ENCODE results near the gene GSN. TPM values are rescaled to one million over a fixed set of nuclear protein-coding genes. Genes with fewer than 3 reads are reported as not detected.
A peak's percentile ranks its signal among the peaks of the same experiment; 100 is the strongest.

GSN gene
- polyA plus RNA-seq, 3 donors: 67.4 to 187 (median 95.8) TPM

- no peak for DNase-seq
- no peak overlapping the region for H3K4me3 ChIP-seq (replicated peaks in 1 of 3; ENCODE audit: low read depth in 2 of 3, low read length in 3 of 3)
- H2AFZ ChIP-seq (ENCODE audit: insufficient read depth, low read depth, low read length, poor library complexity, severe bottlenecking): no peak overlapping the region
- H3K4me1 ChIP-seq (ENCODE audit: control insufficient read depth in 1 of 2, insufficient read depth in 2 of 2, low read length in 2 of 2): no peaks in the 10 kb centered on the region
- H3K4me2 ChIP-seq (replicated peaks; ENCODE audit: extremely low read depth, low read length, poor library complexity, severe bottlenecking): no peak overlapping the region
- TF ChIP-seq CTCF (IDR thresholded peaks at IDR 0.05): no peak
- H3K9ac ChIP-seq (ENCODE audit: insufficient read depth, low read length, poor library complexity, severe bottlenecking): no peak overlapping the region
- H3K27me3 Mint-ChIP-seq (ENCODE audit: low read depth in 3 of 3): peaks cover 0 to 1% (median 0%) of the 10 kb centered on the region in 3 donors
- H3K27ac ChIP-seq (ENCODE audit: low read depth in 1 of 2, low read length in 2 of 2): no peak overlapping the region
- H3K9me3 Mint-ChIP-seq: no peaks in the 10 kb centered on the region
- no peaks in the 10 kb centered on the region for H3K79me2 ChIP-seq (ENCODE audit: insufficient read depth, low read length)
- H3K4me3 Mint-ChIP-seq: no peak overlapping the region
- H4K20me1 ChIP-seq (ENCODE audit: insufficient read depth, low read length): no peaks in the 10 kb centered on the region
- H3K9me3 ChIP-seq (replicated peaks in 1 of 2; ENCODE audit: control insufficient read depth in 1 of 2, insufficient read depth in 1 of 2, low read length in 2 of 2): no peaks in the 10 kb centered on the region
- intact Hi-C loops (cut with micrococcal nuclease): no loop called here
- no peaks in the 10 kb centered on the region for H3K27me3 ChIP-seq (ENCODE audit: control insufficient read depth in 2 of 2, insufficient read depth in 2 of 2, low read length in 2 of 2)
- peaks cover 75 to 77% of the 10 kb centered on the region in 2 donors for H3K36me3 Mint-ChIP-seq
- peaks cover under 1% of the 10 kb centered on the region for H3K4me1 Mint-ChIP-seq
- 100% methylated on average over 3 of the region's 8 CpGs for WGBS (ENCODE audit: insufficient coverage)
- peak overlapping the region in 2 of 7 donors; percentile 4 to 64 for H3K27ac Mint-ChIP-seq
- peaks cover 58 to 100% of the 10 kb centered on the region in 2 donors for H3K36me3 ChIP-seq (replicated peaks in 1 of 2; ENCODE audit: control insufficient read depth in 1 of 2, insufficient read depth in 2 of 2, low read length in 2 of 2)
Measured at GRCh38 chr9:121333950-121334773, 66.2 kb downstream of the GSN start.

- peaks cover 66 to 68% of the 10 kb centered on the region in 2 donors for H3K36me3 Mint-ChIP-seq
- WGBS (ENCODE audit: insufficient coverage): 100% methylated on average over 1 of the region's 4 CpGs
- H3K4me2 ChIP-seq (replicated peaks; ENCODE audit: extremely low read depth, low read length, poor library complexity, severe bottlenecking): no peak overlapping the region
Measured at GRCh38 chr9:121336665-121337064, 68.7 kb downstream of the GSN start.

More at GRCh38 chr9:121336665-121337064, 68.7 kb downstream of the GSN start:
- Histone ChIP-seq H3K9ac (ENCODE audit: insufficient read depth, low read length, poor library complexity, severe bottlenecking) (no peak overlapping the region), H2AFZ (ENCODE audit: insufficient read depth, low read depth, low read length, poor library complexity, severe bottlenecking) (no peak overlapping the region), H4K20me1 (ENCODE audit: insufficient read depth, low read length) (no peaks in the 10 kb centered on the region), H3K4me1 (ENCODE audit: control insufficient read depth in 1 of 2, insufficient read depth in 2 of 2, low read length in 2 of 2) (no peaks in the 10 kb centered on the region), H3K79me2 (ENCODE audit: insufficient read depth, low read length) (no peaks in the 10 kb centered on the region), H3K36me3 (replicated peaks in 1 of 2; ENCODE audit: control insufficient read depth in 1 of 2, insufficient read depth in 2 of 2, low read length in 2 of 2) (peaks cover 44 to 94% of the 10 kb centered on the region in 2 donors), H3K27ac (ENCODE audit: low read depth in 1 of 2, low read length in 2 of 2) (no peak overlapping the region), H3K4me3 (replicated peaks in 1 of 3; ENCODE audit: low read depth in 2 of 3, low read length in 3 of 3) (no peak overlapping the region), H3K9me3 (replicated peaks in 1 of 2; ENCODE audit: control insufficient read depth in 1 of 2, insufficient read depth in 1 of 2, low read length in 2 of 2) (no peaks in the 10 kb centered on the region), H3K27me3 (ENCODE audit: control insufficient read depth in 2 of 2, insufficient read depth in 2 of 2, low read length in 2 of 2) (no peaks in the 10 kb centered on the region)
- Mint-ChIP-seq H3K4me3 (no peak overlapping the region), H3K27me3 (ENCODE audit: low read depth in 3 of 3) (peaks cover 0 to 1% (median 0%) of the 10 kb centered on the region in 3 donors), H3K4me1 (no peaks in the 10 kb centered on the region), H3K27ac (peak overlapping the region in 1 of 7 donors; percentile 18), H3K9me3 (no peaks in the 10 kb centered on the region)
- no peak for DNase-seq
- TF ChIP-seq CTCF (IDR thresholded peaks at IDR 0.05): no peak
- intact Hi-C loops (cut with micrococcal nuclease): no loop called here

Measured in CD14-positive monocyte (primary cell).